ENCODE data around the gene DOCK2.
"Not testable (repeated sequence)": the region's sequence is repeated elsewhere in the genome, so short reads cannot be mapped to it uniquely, and the experiment has no call there.

The DOCK2 gene

GRCh38 chr5:169637549-169638121, 560 bp downstream of the DOCK2 start:
- DNase-seq (ENCODE audit: low read depth): peak; percentile 59

- no peak for DNase-seq (ENCODE audit: low read depth)
Observed at GRCh38 chr5:169641253-169641652, 4.2 kb downstream of the DOCK2 start.

- DNase-seq (ENCODE audit: low read depth): no peak
Observed at GRCh38 chr5:169646856-169647255, 9.8 kb downstream of the DOCK2 start.

- no peak for DNase-seq (ENCODE audit: low read depth)
Observed at GRCh38 chr5:169647566-169647965, 10.5 kb downstream of the DOCK2 start.

GRCh38 chr5:169648725-169649310, 11.7 kb downstream of the DOCK2 start:
- DNase-seq (ENCODE audit: low read depth): no peak

- no peak for DNase-seq (ENCODE audit: low read depth)
Observed at GRCh38 chr5:169649486-169649885, 12.4 kb downstream of the DOCK2 start.

- DNase-seq (ENCODE audit: low read depth): no peak
Observed at GRCh38 chr5:169650701-169651331, 13.7 kb downstream of the DOCK2 start.

- DNase-seq (ENCODE audit: low read depth): no peak
Observed at GRCh38 chr5:169651526-169651925, 14.5 kb downstream of the DOCK2 start.

- no peak for DNase-seq (ENCODE audit: low read depth)
Observed at GRCh38 chr5:169652057-169652456, 15.0 kb downstream of the DOCK2 start.

GRCh38 chr5:169653091-169653490, 16.0 kb downstream of the DOCK2 start:
- DNase-seq (ENCODE audit: low read depth): no peak

DNA sequence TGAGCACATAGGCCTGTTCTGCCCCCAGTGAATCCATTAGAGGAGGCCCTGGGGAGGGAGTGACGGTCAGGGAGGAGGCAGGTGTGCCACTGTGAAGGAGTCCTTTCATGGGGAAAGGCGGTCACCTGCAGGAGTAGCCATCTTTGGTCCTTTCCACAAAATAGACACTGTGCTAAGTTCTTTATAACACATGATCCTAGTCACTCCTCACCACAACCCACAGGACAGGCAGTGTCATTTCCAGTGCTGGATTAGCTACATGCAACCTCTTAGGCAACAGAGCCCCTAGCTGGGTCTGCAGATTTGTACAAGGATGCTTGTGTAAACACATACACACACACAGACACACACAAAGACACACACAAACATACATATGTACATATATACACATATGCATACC, 18.3 kb downstream of the DOCK2 start:
- no peak for DNase-seq (ENCODE audit: low read depth)

DNA sequence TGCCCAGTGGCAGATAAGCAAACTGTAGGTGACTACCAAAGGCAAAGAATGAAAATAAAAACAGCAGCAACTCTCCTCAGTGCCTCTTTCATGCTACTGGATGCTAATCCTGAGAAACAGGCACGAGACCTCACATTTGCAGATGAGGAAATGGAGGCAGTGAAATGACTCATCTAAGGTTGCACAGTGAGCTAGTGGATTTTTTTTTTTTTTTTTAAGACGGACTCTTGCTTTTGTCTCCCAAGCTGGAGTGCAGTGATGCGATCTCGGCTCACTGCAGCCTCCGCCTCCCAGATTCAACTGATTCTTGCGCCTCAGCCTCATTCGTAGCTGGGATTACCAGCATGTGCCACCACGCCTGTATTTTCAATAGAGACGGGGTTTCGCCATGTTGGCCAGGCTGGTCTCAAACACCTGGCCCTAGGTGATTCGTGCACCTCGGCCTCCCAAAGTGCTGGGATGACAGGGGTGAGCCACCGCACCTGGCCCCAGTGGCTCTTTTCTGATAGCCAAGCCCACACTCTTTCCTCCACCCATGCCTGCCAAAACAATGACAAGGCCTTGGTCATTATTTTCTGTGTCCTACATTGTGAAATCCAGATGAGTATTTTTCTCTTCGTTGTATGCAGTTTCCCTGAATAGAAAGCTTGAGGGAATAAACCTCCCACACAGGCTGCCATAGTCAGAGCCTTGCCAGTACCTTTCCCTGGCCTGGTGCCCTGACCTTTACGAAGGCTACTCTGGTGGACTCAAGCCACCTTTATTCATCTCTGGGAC, 19.2 kb downstream of the DOCK2 start:
- no peak for DNase-seq (ENCODE audit: low read depth)

GRCh38 chr5:169657127-169657526, 20.1 kb downstream of the DOCK2 start:
- DNase-seq (ENCODE audit: low read depth): no peak

GRCh38 chr5:169662451-169662850, 25.4 kb downstream of the DOCK2 start:
- not testable (repeated sequence) for DNase-seq (ENCODE audit: low read depth)

DNA sequence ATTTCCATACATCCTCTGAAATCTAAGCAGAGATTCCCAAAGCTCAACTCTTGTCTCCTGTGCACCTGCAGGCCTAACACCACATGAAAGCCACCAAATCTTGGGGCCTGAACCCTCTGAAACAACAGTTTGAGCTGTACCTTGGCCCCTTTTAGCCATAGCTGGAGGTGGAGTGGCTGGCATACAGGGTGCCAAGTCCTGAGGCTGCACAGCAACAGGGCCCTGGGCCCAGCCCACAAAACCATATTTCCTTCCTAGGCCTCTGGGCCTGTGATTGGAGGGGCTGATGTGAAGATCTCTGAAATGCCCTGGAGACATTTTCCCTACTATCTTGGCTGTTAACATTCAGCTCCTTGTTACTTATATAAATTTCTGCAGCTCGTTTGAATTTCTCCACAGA, 26.5 kb downstream of the DOCK2 start:
- DNase-seq (ENCODE audit: low read depth): no peak

DNA sequence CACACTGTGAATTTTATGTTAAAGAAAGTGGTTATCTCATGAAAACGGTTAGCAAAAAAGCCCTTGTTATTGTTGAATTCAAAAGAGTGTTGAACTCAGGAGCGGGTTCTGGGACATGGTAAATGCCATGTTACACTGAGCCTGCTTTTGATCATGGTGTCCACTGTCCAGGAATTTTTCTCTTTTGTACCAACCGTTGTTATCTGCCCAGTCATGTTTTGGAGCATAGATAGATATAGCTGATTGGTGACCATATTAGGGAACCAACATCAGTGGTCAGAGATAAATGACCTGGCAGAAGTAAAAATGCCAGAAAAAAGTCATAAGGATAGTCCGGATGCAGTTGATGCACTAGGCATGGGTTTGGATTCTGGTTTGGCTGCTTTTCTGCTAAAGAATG, 29.3 kb downstream of the DOCK2 start:
- DNase-seq (ENCODE audit: low read depth): no peak

GRCh38 chr5:169667896-169668674, 31.0 kb downstream of the DOCK2 start:
- DNase-seq (ENCODE audit: low read depth): no peak

DNA sequence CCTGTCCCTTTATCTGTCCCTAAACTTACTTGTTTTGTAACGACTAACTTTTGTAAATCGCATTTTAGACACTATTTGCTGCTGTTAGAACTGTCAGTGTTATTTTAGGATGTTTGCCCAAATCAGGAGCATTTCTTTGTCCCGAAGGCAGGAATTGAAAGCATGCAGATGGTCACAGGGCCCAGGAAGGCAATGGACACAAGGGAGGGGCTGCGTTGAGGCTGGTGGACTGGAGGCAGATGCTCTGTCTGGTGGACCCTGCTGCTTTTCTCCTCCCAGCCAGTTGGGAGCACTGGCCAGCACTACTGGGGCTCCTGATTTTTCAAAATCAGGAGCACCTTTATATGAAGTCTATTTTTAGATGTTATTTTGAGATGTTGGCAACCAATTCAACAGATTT, 31.7 kb downstream of the DOCK2 start:
- no peak for DNase-seq (ENCODE audit: low read depth)

DNA sequence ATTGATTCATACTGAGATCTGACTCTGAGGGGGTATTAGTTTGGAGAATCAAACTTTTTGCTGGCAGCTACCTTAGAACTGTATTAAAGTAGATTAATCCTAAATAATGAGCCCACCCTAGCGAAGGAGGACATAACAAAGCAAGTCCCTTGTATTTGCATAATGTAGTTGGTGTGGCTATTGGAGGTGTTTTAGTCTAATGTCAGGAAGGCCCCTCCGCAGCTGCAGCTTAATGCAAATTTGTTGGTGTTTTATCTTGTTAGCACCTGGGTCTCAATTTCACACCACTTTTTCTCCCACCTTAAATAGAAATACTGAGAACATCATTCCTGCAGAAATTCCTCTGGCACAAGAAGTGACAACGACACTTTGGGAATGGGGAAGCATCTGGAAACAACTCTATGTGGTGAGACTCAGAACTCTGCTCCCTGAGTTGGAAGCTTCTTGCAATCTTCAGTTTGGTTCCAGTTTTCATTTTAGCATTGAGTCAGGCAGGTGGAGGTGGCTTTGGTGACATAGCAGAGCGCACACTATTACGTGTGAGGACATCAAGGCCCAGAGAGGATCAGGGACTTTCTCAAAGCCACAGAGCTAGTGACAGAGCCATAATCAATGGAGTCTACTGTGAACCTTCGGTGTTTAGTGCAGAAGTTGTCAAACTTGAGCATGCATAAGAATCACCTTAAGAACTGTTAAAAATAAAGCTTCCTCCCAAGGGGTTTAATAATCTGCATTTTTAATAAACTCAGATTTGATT, 33.9 kb downstream of the DOCK2 start:
- no peak for DNase-seq (ENCODE audit: low read depth)

- no peak for DNase-seq (ENCODE audit: low read depth)
Observed at GRCh38 chr5:169682026-169682425, 45.0 kb downstream of the DOCK2 start.

DNA sequence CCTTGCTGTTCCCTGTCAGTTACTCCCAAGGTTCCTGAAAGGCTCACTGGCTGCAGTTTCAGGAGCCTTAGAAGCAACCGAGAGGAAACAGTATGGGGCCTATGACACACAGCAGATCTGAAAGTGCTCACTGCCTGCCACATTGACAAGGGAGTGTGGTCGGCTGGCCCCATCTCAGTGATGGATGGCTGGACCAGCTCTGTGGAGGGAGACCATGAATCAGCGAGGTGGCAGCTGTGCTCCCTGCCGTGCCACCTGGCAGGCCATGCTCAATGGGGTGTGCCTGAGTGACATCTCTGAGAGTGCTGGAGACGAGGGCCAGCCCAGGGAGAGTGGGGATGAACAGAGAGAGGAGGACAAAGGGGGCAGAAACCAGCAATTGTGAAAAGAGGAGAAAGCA, 49.1 kb downstream of the DOCK2 start:
- DNase-seq (ENCODE audit: low read depth): no peak

GRCh38 chr5:169688106-169688505, 51.0 kb downstream of the DOCK2 start:
- no peak for DNase-seq (ENCODE audit: low read depth)
